ENCODE measurements around the gene ZFAND6.
A peak's percentile ranks its signal among the peaks of the same experiment; 100 is the strongest.
"Not testable (repeated sequence)": the region's sequence is repeated elsewhere in the genome, so short reads cannot be mapped to it uniquely, and the experiment has no call there.

ZFAND6 gene

DNA sequence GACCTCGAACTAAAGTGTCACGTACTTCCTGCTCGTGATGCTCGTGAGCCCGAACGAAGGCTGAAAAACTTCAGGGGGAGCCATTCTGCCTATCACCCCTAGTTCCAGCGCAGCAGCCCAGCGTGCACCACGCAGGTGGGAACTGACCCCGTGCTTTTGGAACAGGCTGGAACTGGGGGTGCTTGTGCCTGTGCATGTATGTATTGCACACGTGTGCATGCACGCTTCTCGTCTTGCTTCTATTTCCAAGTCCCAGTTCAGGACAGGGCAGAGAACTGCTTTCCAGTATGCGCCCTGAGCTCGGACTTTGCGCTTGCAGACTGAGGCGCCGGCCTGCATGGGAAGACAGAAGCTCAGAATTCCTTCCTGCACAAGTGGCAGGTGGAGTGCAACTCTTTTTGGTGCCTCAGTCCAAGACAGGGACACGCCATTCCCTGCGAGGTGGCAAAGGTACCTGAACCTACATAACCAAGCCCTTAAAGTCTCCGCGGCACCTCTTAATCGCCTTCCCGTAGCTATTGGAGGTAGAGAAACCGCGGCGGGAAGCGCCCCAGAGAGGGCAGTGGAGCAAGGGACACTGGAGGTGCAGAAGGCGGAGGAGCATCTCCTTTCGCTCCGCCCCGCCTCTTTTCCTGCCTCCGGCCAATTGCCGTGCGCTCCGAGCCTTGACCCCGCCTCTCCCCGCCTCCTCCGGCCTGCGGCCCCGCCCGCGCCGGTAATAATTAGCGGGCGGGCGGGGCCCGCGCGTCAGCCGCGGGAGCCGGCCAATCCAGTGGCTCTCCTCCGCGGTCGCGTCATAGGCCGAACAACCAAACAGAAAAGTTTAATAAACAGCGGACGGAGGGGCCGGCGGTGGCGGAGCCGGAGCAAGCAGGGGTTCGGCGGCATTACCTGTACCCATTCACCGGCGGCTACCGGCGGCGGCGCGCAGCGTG is at the start of gene ZFAND6:
TSS of gene ZFAND6 (plus strand) at position 826 of the 935 bp plus-strand sequence. CDS start 60,669 bp downstream, outside the sequence.
- DNase-seq = peak; percentile 81

DNA sequence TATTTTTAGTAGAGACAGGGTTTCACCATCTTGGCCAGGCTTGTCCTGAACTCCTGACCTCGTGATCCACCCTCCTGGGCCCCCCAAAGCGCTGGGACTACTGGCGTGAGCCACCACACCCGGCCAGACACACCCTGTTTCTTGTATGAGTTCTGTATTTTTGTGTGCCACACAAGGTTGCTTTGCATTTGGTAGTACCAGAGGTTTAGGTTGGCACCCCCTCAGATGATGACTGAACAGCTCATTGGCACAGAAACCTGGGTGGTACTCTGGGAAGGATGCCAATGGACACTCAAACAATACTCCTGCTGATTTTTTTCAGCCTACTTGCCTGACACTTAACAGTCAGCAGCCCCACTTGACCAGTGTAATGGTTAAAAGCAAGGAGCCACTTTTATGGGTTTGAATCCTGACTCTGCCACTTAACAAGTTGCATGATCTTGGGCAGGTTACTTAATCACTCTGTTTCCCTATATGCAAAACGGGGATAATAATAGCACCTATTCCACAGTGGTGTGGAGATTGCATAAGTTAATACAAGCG is 49.3 kb upstream of the ZFAND6 start:
- no peak for DNase-seq

DNA sequence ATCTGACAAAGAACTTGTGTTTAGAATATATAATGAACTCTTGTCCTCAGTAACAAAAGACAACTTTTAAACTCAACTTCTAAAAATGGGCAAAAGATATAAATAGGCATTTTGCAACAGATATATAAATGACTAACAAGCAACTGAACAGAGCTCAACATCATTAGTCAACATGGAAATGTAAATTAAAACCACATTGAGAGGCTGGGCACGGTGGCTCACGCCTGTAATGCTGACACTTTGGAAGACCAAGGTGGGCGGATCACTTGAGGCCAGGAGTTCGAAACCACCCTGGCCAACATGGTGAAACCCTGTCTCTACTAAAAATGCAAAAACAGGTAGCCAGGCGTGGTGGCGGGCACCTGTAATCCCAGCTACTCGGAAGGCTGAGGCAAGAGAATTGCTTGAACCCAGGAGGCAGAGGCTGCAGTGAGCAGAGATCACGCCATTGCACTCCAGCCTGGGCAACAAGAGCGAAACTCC is 48.4 kb upstream of the ZFAND6 start:
- DNase-seq = not testable (repeated sequence)

DNA sequence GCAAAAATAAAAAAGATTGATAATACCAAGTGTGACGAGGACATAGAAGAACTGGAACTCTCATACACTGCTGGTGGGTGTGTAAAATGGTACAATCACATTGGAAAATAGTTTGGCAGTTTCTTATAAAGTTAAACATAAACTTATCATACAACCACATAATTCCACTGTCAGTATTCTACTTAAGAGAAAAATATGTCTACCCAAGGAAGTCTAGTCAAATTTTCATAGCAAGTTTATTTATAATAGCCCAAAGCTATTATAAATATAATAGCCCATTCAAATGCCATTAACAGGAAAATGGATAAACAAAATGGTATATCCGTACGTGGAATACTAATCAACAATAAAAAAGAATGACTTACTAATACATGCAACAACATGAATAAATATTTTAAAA is 47.9 kb upstream of the ZFAND6 start:
- DNase-seq = no peak

DNA sequence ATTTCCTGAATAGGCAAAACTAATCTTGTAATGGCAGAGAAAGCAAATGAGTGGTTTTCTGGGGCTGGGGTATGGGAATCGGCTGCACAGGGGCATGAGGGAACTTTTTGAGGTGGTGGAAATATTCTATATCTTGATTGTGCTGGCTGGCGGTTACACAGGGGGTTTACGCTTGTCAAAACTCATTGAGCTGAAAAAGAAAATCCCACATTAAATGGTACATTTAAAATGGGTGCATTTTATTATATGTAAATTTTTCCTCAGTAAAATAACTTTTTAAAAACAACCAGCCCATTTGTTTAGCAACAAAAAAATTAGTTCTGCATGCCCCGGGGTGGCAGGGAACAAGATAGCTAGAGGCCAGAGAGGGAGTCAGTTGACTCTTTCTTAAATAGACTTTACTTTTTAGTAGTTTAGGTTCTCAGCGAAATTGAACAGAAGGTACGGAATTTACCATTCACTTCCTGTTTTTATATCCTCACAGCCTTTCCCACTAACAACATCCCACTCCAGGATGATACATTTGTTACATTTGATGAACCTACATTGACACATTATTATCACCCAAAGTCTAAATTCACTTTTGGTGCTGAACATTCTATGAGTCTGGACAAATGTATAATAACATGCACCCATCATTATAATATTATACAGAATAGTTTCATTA is 47.3 kb upstream of the ZFAND6 start:
- no peak for DNase-seq

DNA sequence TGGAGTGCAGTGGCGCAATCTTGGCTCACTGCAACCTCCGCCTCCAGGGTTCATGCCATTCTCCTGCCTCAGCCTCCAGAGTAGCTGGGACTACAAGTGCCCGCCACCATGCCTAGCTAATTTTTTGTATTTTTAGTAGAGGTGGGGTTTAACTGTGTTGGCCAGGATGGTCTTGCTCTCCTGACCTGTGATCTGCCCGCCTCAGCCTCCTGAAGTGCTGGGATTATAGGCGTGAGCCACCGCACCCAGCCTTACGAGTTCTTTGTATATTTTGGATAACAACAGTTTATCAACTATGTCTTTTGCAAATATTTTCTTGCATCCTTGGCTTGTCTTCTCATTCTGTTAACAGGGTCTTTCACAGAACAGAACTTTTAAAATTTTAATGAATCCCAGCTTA is 45.3 kb upstream of the ZFAND6 start:
- DNase-seq = not testable (repeated sequence)

DNA sequence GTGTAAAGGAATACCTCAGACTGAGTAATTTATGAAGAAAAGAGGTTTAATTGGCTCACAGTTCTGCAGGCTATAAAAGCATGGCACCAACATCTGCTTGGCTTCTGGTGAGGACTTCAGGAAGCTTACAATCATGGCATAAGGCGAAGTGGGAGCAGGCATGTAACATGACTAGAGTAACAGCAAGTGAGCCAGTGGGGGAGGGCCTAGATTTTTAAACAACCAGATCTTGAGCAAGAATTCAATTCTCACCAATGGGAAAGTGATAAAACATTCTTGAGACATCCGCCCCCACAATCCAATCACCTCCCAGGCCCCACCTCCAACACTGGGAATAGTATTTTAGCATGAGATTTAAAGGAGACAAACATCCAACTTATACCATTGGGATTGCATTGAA is 44.3 kb upstream of the ZFAND6 start:
- DNase-seq = no peak

DNA sequence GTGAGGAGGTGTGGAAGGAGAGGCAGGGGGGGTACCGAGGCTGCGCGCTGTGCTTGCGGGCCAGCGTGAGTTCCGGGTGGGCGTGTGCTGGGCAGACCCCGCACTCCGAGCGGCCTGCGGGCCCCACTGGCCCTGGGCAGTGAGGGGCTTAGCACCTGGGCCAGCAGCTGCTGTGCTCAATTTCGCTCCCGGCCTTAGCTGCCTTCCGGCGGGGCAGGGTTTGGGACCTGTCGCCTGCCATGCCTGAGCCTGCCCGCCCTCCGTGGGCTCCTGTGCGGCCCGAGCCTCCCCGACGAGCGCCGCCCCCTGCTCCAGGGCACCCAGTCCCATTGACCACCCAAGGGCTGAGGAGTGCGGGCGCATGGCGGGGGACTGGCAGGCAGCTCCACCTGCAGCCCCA is 43.0 kb upstream of the ZFAND6 start:
- DNase-seq = not testable (repeated sequence)

DNA sequence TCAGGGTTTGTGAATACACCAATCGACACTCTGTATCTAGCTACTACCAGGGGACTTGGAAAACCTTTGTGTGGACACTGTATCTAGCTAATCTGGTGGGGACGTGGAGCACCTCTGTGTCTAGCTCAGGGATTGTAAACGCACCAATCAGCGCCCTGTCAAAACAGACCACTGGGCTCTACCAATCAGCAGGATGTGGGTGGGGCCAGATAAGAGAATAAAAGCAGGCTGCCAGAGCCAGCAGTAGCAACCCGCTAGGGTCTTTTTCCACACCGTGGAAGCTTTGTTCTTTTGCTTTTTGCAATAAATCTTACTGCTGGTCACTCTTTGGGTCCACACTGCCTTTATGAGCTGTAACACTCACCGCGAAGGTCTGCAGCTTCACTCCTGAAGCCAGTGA is 42.3 kb upstream of the ZFAND6 start:
- DNase-seq = not testable (repeated sequence)

DNA sequence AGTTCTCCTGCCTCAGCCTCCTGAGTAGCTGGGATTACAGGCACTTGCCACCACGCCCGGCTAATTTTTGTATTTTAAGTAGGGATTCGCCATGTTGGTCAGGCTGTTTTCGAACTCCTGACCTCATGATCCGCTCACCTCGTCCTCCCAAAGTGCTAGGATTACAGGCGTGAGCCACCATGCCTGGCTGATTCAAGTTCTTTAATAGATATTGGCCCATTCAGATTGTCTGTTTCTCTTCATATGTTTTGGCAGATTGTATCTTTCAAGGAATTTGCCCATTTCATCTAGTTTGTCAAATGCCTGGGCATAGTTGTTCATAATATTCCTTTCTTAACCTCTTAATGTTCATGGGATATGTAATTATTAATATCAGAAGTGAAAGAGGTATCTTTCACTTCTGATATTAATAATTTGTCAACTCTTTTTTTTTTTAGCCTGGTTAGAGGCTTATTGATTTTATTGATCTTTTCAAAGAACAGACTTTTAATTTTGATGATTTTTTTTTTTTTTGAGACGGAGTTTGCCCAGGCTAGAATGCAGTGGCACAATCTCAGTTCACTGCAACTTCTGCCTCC is 40.2 kb upstream of the ZFAND6 start:
- no peak for DNase-seq

DNA sequence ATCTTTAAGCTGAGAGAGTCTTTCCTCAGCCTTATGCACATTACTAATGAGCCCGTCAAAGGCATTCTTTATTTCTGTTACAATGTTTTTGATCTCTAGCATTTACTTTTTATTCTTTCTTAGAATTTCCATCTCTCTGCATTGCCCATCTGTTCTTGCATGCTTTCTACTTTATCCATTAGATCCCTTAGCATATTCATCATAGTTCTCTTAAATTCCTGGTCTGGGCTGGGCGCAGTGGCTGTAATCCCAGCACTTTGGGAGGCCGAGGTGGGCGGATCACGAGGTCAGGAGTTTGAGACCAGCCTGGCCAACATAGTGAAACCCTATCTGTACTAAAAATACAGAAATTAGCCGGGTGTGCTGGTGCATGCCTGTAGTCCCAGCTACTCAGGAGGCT is 39.3 kb upstream of the ZFAND6 start:
- DNase-seq = not testable (repeated sequence)

DNA sequence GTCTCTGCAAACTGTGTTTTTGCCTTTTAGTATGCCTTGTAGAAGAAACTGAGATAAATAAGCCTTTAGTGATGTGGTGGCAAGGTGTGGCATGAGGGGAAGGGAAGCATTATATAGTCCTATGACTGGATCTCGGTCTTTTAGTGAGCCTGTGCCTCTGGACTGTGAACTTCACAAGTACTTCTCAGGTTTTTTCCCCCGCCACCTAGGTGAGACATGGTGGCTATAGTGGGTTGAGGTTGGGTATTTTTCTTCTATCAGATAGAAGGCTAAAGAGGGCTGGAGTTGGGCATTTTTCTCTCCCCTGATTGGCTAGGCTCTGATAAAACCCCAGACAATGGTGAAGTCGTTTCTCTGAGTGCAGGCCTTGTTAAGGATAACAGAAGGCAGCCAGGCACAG is 38.7 kb upstream of the ZFAND6 start:
- no peak for DNase-seq

DNA sequence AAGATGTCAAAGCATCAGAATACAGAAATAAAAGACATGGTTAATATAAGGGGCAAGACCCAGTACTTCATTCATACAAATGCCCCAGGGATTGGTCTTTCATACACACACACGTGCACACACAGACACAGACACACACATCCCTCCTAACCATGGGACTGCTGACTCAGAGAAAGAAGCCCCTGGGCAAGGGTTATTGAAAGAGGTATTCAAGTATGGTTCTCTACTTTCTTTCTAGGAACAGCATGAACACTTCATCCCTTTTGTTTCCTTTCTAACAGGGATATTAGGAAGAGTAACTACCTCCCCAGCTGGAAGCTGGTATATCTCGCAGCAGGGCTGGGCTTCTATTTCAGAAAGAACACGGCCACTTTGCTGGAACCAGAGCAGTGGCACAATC is 33.2 kb upstream of the ZFAND6 start:
- DNase-seq = no peak

DNA sequence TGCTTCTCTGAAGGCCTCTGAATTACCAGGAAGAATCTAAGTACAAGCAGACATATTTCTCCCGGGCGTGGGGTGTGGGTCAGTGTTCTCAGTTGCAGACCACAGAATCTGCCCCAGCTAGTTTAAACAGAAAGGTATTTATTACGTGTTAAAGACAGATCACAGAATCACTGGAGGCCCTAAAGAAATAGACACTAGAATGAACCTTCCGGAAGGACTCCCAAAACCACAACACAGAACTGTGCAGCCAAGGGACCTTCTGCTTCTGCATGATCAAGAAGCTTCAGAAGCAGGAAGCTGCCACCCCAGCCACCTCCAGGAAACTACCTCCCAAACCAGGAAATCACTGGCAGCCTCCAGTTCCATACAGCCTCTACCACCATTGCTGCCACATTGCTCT is 32.7 kb upstream of the ZFAND6 start:
- no peak for DNase-seq

DNA sequence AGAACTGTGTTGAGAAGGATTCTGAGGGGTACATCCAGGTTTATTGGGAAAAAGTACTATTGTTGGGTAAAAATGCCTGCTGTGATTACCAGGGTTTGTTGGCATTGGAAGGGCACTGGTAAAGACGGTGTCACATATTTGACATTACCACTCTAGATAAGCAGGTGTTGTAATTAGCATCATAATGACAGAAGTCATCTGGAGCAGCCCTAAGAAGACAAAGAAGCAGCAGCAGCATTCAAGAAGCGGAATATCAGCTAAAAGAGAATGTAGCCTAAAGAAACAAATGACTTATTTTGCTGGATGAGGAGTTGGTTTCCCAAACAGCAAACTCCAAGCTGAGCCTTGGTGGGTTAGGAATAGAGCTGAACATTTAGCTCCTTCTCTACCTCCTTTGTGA is 30.5 kb upstream of the ZFAND6 start:
- DNase-seq = no peak

DNA sequence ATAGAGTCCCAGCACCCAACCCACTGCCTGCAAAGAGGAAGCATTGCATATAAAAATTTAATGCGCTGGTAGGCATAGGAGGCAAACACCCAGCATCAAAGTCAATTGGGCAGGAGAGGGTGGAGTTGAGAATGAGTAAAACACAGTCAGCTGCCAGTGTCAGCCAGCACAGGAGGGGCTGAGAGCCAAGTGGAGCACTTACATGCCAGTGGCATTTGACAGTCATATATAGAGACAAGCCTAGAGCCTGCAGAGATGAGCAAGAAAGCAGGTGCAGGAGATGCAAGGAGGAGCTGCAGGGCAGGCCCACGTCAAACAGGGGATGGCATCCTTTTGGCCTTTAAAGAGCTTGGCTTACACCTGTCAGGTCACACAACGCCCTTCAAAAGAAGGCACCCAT is 27.6 kb upstream of the ZFAND6 start:
- DNase-seq = peak; percentile 57

DNA sequence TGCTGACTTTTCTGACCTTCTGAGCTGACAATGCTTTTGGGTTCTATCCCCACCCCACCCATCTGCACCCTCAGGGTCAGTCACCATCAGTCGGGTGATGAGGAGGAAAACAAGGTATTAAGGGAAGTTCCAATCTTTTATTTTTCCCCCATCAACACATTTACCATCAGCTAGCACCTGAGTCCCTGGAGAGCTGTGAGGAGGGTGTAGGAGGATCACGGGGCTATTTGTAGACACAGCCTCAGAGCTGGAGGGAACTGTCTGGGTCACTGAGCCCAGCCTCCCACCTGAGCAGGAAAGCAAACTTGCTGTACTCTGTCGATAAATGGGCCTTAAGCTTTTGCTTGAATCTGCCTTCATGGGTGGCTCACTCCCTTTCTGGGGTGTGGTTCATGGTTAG is 24.8 kb upstream of the ZFAND6 start:
- DNase-seq = no peak

DNA sequence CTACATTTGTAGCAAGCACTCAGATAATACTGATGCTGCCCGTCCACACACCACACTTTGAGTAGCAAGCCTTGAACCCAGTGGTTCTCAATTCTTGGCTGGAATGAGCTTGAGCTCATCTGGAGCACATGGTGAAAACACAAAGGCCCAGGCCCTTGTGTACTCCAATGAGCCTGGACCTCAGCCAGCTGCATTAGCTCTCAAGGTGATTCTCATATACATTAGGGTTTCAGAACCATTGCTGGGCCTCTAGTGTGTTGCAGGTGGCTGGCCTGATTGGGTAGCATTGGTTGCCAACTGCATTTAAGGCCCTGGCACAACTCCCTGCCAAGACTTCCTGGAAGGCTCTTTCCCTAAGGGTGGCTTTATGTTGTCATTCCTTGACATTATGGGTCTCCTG is 23.4 kb upstream of the ZFAND6 start:
- DNase-seq = no peak

DNA sequence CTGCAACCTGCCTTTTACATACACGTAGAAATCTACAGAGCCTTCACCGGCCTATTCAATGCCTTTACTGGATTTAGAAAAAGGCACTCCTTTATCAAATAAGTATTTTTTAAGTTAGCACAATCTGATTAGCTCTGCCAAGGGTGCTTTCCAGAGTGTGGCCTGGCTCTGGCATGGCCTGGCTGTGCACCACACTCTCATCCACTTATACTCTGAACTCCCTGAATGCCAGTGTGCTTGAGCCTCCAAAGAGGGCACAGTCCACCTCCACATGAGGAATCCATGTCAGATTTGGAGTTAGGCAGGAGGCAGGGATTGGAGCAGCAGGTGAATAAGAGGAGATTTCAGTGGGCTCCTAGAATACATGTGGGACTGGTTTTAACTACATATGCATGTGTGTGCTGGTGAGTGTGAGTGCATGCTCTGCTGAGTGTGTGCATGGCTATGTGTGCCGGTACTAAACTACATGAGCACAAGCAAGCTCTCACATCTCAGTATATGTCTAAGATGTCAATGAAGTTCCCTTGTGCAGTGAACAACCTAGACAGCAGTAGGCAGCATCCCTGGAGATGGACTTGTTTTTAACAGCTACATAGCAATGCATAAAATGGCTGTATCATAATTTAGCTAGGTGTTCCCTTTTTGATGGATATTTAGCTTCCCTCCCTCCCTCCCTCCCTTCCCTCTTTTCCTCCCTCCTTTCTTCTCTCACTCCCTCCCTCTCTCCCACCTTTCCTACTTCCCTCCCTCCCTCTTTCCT is 17.8 kb upstream of the ZFAND6 start:
- DNase-seq = no peak

DNA sequence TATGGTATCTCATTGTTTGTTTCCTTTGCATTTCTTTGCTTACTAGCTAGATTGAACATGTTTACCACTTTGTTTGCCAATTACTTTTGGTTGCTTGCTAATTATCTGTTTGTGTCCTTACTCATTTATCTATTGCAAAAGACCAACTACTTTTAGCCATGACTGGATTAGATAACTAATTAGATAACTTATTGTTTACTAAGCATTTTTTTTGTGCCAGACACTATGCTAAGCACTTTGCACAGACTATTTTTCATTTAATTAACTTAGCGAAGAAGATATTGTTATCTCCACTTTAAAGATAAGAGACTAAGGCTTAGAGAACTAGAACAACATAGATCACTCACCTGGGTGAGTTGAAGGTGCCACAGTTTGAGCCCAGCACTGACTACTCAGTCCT is 16.9 kb upstream of the ZFAND6 start:
- DNase-seq = no peak

DNA sequence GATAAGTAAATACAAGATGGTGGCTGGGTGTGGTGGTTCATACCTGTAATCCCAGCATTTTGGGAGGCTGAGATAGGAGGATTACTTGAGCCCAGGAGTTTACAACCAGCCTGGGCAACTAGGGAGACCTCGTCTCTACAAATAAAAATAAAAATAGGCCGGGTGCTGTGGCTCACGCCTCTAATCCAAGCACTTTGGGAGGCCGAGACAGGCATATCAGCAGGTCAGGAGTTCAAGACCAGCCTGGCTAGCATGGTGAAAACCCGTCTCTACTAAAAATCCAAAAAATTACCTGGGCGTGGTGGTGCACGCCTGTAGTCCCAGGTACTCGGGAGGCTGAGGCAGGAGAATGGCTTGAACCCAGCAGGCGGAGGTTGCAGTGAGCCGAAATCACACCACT is 14.3 kb upstream of the ZFAND6 start:
- DNase-seq = not testable (repeated sequence)

DNA sequence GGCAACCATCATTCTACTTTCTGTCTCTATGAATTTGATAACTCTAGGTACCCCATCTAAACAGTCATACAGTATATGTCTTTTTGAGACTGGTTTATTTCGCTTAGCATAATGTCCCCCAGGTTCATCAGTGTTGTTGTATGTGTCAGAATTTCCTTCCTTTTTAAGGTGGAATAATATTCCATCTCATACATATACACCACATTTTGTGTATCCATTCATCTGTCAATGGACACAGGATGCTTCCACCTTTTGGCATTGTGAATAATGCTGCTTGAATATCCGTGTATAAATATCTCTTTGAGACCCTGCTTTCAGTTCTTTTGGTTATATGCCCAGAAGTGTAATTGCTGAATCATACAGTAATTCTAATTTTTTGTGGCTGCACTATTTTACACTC is 10.4 kb upstream of the ZFAND6 start:
- DNase-seq = no peak

Measured in DMS153 (cell line).